GM19372 (cell line): ENCODE measurements around the gene RAET1G.

Source experiments
- ATAC-seq: cut with Tn5 transposase; IDR thresholded peaks from one replicate; pipeline ENCODE4 v1.9.1; 2021; ENCODE audit warnings: mild to moderate bottlenecking, low read depth, moderate library complexity; ENCODE audit not compliant: unreplicated experiment

RAET1G gene

GRCh38 chr6:149876241-149876933 is 46.5 kb downstream of the RAET1G start:
- no peak for ATAC-seq

- no peak for ATAC-seq
Observed at GRCh38 chr6:149872233-149872632, 50.7 kb downstream of the RAET1G start.

GRCh38 chr6:149871182-149871581 is 51.7 kb downstream of the RAET1G start:
- ATAC-seq = no peak

- no peak for ATAC-seq
Observed at GRCh38 chr6:149869275-149869892, 53.5 kb downstream of the RAET1G start.

GRCh38 chr6:149867876-149868640 is 54.9 kb downstream of the RAET1G start:
- ATAC-seq = no peak
